ENCODE results near the gene AGT. TPM values are rescaled to one million over a fixed set of nuclear protein-coding genes. Genes with fewer than 3 reads are reported as not detected.

The AGT gene
- total and polyA plus RNA-seq, 2 donors from 2014 or later = 30.1 to 65.1 TPM

GRCh38 chr1:230715510-230715909 lies 1.6 kb upstream of the AGT start:
- H3K27me3 ChIP-seq (ENCODE audit: control insufficient read depth, insufficient read depth, low read length) = no peaks in the 10 kb centered on the region
- FAIRE-seq (no peak), DNase-seq (no peak)
- no peak overlapping the region for H3K27ac ChIP-seq (ENCODE audit: low read depth in 2 of 2, low read length in 2 of 2)
- intact Hi-C loops (cut with DNase I) = no loop called here
- H3K4me3 ChIP-seq (ENCODE audit: low read length in 3 of 3) = no peak overlapping the region
- peaks cover 0 to 8% (median 5%) of the 10 kb centered on the region in 3 donors for H3K4me1 ChIP-seq (ENCODE audit: control insufficient read depth in 2 of 3, insufficient read depth in 2 of 3, low read depth in 1 of 3, low read length in 3 of 3)
- H3K9ac ChIP-seq (ENCODE audit: low read length in 3 of 3) = no peak overlapping the region
- H3K36me3 ChIP-seq (ENCODE audit: control insufficient read depth in 2 of 3, insufficient read depth in 3 of 3, low read length in 3 of 3) = no peaks in the 10 kb centered on the region
- TF ChIP-seq, protein P1, sequence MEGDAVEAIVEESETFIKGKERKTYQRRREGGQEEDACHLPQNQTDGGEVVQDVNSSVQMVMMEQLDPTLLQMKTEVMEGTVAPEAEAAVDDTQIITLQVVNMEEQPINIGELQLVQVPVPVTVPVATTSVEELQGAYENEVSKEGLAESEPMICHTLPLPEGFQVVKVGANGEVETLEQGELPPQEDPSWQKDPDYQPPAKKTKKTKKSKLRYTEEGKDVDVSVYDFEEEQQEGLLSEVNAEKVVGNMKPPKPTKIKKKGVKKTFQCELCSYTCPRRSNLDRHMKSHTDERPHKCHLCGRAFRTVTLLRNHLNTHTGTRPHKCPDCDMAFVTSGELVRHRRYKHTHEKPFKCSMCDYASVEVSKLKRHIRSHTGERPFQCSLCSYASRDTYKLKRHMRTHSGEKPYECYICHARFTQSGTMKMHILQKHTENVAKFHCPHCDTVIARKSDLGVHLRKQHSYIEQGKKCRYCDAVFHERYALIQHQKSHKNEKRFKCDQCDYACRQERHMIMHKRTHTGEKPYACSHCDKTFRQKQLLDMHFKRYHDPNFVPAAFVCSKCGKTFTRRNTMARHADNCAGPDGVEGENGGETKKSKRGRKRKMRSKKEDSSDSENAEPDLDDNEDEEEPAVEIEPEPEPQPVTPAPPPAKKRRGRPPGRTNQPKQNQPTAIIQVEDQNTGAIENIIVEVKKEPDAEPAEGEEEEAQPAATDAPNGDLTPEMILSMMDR (IDR thresholded peaks at IDR 0.05; ENCODE audit: borderline replicate concordance, extremely low read depth, insufficient read depth) = no peak
- no peaks in the 10 kb centered on the region for H3K9me3 ChIP-seq (ENCODE audit: control insufficient read depth in 2 of 3, insufficient read depth in 1 of 3, low read length in 3 of 3)

DNA sequence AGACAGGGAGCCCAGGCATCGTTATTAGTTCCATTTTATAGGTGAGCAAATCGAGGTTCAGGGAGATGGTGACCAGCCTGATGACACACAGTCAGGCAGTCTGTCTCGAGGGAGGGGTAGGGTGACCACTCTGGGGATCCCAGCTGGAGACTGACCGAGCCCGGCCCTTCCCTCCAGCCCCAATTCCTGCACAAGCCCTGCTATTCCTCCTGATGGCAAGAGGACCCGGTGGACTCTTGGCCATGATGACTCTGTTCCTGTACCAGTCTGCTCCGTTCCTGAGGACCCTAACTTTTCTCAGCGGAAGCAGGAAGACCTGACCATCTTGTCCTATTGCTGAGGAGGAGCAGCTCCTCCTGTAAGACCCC lies 391 bp downstream of the AGT start:
- H3K9ac ChIP-seq (ENCODE audit: low read length in 3 of 3) = peak overlapping the region in 1 of 3 donors; percentile 16
- H3K27me3 ChIP-seq (ENCODE audit: control insufficient read depth, insufficient read depth, low read length) = no peaks in the 10 kb centered on the region
- TF ChIP-seq, protein P1 (IDR thresholded peaks at IDR 0.05; ENCODE audit: borderline replicate concordance, extremely low read depth, insufficient read depth) = no peak
- intact Hi-C loops (cut with DNase I) = no loop called here
- no peaks in the 10 kb centered on the region for H3K9me3 ChIP-seq (ENCODE audit: control insufficient read depth in 2 of 3, insufficient read depth in 1 of 3, low read length in 3 of 3)
- DNase-seq (no peak), FAIRE-seq (no peak)
- H3K27ac ChIP-seq (ENCODE audit: low read depth in 2 of 2, low read length in 2 of 2) = peak overlapping the region in 1 of 2 donors; percentile 49
- peak overlapping the region in 2 of 3 donors; percentile 57 to 63 for H3K4me3 ChIP-seq (ENCODE audit: low read length in 3 of 3)
- no peaks in the 10 kb centered on the region for H3K36me3 ChIP-seq (ENCODE audit: control insufficient read depth in 2 of 3, insufficient read depth in 3 of 3, low read length in 3 of 3)
- peaks cover 0 to 8% (median 5%) of the 10 kb centered on the region in 3 donors for H3K4me1 ChIP-seq (ENCODE audit: control insufficient read depth in 2 of 3, insufficient read depth in 2 of 3, low read depth in 1 of 3, low read length in 3 of 3)

DNA sequence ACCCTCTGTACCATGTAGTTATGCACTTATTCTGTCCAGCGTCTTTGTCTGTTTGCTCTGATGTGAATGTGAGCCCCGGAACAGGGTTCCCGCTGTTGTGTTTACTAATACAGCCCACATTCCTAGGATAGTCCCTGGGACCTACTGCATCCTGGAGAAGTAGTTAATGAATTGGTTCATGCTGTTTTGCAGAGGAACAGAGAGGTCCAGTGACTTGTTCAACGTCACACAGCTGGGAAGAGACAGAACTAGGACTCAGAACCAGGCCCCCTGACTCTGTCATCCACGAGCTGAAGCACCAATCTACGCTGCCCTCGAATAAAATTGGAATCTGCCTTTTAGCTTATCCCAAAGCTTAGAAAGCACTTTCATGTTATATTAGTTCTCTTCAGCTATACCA lies 784 bp downstream of the AGT start:
- Histone ChIP-seq H3K4me3 (ENCODE audit: low read length in 3 of 3) (peak overlapping the region in 2 of 3 donors; percentile 57 to 63), H3K4me1 (ENCODE audit: control insufficient read depth in 2 of 3, insufficient read depth in 2 of 3, low read depth in 1 of 3, low read length in 3 of 3) (peaks cover 0 to 8% (median 5%) of the 10 kb centered on the region in 3 donors), H3K27me3 (ENCODE audit: control insufficient read depth, insufficient read depth, low read length) (no peaks in the 10 kb centered on the region), H3K9me3 (ENCODE audit: control insufficient read depth in 2 of 3, insufficient read depth in 1 of 3, low read length in 3 of 3) (no peaks in the 10 kb centered on the region), H3K36me3 (ENCODE audit: control insufficient read depth in 2 of 3, insufficient read depth in 3 of 3, low read length in 3 of 3) (no peaks in the 10 kb centered on the region), H3K27ac (ENCODE audit: low read depth in 2 of 2, low read length in 2 of 2) (peak overlapping the region in 1 of 2 donors; percentile 49), H3K9ac (ENCODE audit: low read length in 3 of 3) (peak overlapping the region in 1 of 3 donors; percentile 16)
- TF ChIP-seq, protein P1 (IDR thresholded peaks at IDR 0.05; ENCODE audit: borderline replicate concordance, extremely low read depth, insufficient read depth) = no peak
- no peak for DNase-seq
- FAIRE-seq = no peak
- intact Hi-C loops (cut with DNase I) = no loop called here

- peak overlapping the region in 2 of 3 donors; percentile 57 to 63 for H3K4me3 ChIP-seq (ENCODE audit: low read length in 3 of 3)
- FAIRE-seq = no peak
Observed at GRCh38 chr1:230712470-230712942, 1.4 kb downstream of the AGT start.

More at GRCh38 chr1:230712470-230712942, 1.4 kb downstream of the AGT start:
- Histone ChIP-seq H3K4me1 (ENCODE audit: control insufficient read depth in 2 of 3, insufficient read depth in 2 of 3, low read depth in 1 of 3, low read length in 3 of 3) (peaks cover 0 to 8% (median 5%) of the 10 kb centered on the region in 3 donors), H3K27ac (ENCODE audit: low read depth in 2 of 2, low read length in 2 of 2) (peak overlapping the region in 1 of 2 donors; percentile 11), H3K9me3 (ENCODE audit: control insufficient read depth in 2 of 3, insufficient read depth in 1 of 3, low read length in 3 of 3) (no peaks in the 10 kb centered on the region), H3K27me3 (ENCODE audit: control insufficient read depth, insufficient read depth, low read length) (no peaks in the 10 kb centered on the region), H3K36me3 (ENCODE audit: control insufficient read depth in 2 of 3, insufficient read depth in 3 of 3, low read length in 3 of 3) (no peaks in the 10 kb centered on the region), H3K9ac (ENCODE audit: low read length in 3 of 3) (no peak overlapping the region)
- DNase-seq = no peak
- TF ChIP-seq, protein P1 (IDR thresholded peaks at IDR 0.05; ENCODE audit: borderline replicate concordance, extremely low read depth, insufficient read depth) = no peak
- intact Hi-C loops (cut with DNase I) = no loop called here
